ENCODE results near the gene EPB41.

DNA sequence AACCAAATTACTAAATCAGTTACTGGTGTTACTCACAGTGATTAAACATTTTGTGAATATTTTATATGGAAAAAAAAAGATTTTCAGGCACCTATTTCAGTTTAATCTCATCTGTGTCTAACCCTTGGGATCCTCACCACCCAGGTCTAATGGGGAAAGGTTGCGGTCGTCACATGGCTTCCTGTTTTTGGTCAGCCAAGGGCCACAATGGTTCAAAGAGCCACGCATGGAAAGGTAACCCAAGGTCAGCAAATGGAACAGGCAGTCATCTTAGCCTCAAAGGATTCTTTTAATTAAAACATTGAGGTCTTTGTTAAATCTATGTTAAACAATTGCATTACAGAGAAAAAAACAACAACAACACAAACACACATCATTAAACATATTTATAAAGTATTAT lies 245.4 kb downstream of the EPB41 start:
- TF ChIP-seq, protein P1, sequence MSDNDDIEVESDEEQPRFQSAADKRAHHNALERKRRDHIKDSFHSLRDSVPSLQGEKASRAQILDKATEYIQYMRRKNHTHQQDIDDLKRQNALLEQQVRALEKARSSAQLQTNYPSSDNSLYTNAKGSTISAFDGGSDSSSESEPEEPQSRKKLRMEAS (IDR thresholded peaks at IDR 0.05; ENCODE audit: low read depth, low read length): no peak
- TF ChIP-seq POLR2A (IDR thresholded peaks at IDR 0.05; ENCODE audit: extremely low read depth, insufficient read length) (no peak), MYC (IDR thresholded peaks at IDR 0.05; ENCODE audit: low read depth, low read length) (no peak)
- TF ChIP-seq, protein P2, sequence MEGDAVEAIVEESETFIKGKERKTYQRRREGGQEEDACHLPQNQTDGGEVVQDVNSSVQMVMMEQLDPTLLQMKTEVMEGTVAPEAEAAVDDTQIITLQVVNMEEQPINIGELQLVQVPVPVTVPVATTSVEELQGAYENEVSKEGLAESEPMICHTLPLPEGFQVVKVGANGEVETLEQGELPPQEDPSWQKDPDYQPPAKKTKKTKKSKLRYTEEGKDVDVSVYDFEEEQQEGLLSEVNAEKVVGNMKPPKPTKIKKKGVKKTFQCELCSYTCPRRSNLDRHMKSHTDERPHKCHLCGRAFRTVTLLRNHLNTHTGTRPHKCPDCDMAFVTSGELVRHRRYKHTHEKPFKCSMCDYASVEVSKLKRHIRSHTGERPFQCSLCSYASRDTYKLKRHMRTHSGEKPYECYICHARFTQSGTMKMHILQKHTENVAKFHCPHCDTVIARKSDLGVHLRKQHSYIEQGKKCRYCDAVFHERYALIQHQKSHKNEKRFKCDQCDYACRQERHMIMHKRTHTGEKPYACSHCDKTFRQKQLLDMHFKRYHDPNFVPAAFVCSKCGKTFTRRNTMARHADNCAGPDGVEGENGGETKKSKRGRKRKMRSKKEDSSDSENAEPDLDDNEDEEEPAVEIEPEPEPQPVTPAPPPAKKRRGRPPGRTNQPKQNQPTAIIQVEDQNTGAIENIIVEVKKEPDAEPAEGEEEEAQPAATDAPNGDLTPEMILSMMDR (IDR thresholded peaks at IDR 0.05; ENCODE audit: low read depth, low read length): no peak
